Smooth muscle cell (in vitro differentiated cells): ENCODE results near the gene ROR1. TPM values are rescaled to one million over a fixed set of nuclear protein-coding genes. Genes with fewer than 3 reads are reported as not detected.

Experiments used
- DNase-seq: peaks from one replicate; lab custom pipeline; 2025; ENCODE audit not compliant: unreplicated experiment; lab: John Stamatoyannopoulos, UW
- H2AFZ ChIP-seq: fragments of 200-600 bp; sonication (generic); 2 replicates; pipeline ENCODE4 v1.6.0; 2016; ENCODE audit warnings: antibody characterized with exemption, low read depth, mild to moderate bottlenecking
- H3F3A ChIP-seq: fragments of 200-600 bp; sonication (generic); 2 replicates; pipeline ENCODE4 v1.6.0; 2017; ENCODE audit warnings: antibody characterized with exemption, low read depth
- H3K27ac ChIP-seq: fragments of 200-600 bp; sonication (generic); 2 replicates; pipeline ENCODE4 v1.5.1; 2016; ENCODE audit warnings: low read depth, mild to moderate bottlenecking
- H3K27me3 ChIP-seq: fragments of 200-600 bp; sonication (generic); 2 replicates; pipeline ENCODE4 v1.6.1; 2016; ENCODE audit warnings: low read depth, mild to moderate bottlenecking
- H3K36me3 ChIP-seq: fragments of 200-600 bp; sonication (generic); 2 replicates; pipeline ENCODE4 v1.5.1; 2016; ENCODE audit warnings: low read depth
- H3K4me1 ChIP-seq: fragments of 200-600 bp; sonication (generic); 2 replicates; pipeline ENCODE4 v1.5.1; 2016; ENCODE audit warnings: low read depth
- H3K4me2 ChIP-seq: fragments of 200-600 bp; sonication (generic); 2 replicates; pipeline ENCODE4 v1.6.0; 2016; ENCODE audit warnings: mild to moderate bottlenecking
- H3K4me3 ChIP-seq: fragments of 200-600 bp; sonication (generic); 2 replicates; pipeline ENCODE4 v1.5.1; 2016; ENCODE audit warnings: mild to moderate bottlenecking
- H3K79me2 ChIP-seq: fragments of 200-600 bp; sonication (generic); 2 replicates; pipeline ENCODE4 v1.6.0; 2016; ENCODE audit warnings: low read depth, mild to moderate bottlenecking
- H3K9ac ChIP-seq: fragments of 200-600 bp; sonication (generic); 2 replicates; pipeline ENCODE4 v1.6.0; 2016; ENCODE audit warnings: low read depth
- H3K9me3 ChIP-seq: fragments of 200-600 bp; sonication (generic); replicated peaks from 2 replicates; pipeline ENCODE4 v1.5.1; 2016; ENCODE audit warnings: low read depth
- H4K20me1 ChIP-seq: fragments of 200-600 bp; sonication (generic); 2 replicates; pipeline ENCODE4 v1.6.0; 2016; ENCODE audit warnings: low read depth
- WGBS: methylation state at CpG from one replicate; pipeline ENCODE4 v1.1.7; 2016; ENCODE audit warnings: low lambda C conversion rate; 5-methylcytosine and 5-hydroxymethylcytosine counted together
- polyA plus RNA-seq: library from polyadenylated mRNA; unstranded; fragments of >200 nt; fragmentation: Nextera tagmentation; extraction: Ambion mirVana; gene quantifications from 2 replicates; pipeline ENCODE4 v1.2.1, GENCODE V29; 2016
- total RNA-seq: library from RNA; depleted of rRNA; stranded (reverse); fragments of >200 nt; gene quantifications from 2 replicates; pipeline ENCODE4 v1.2.3, GENCODE V29; 2014
- TF ChIP-seq, protein P1 (sequence below): fragments of 200-600 bp; sonication (generic); IDR thresholded peaks from 2 replicates; pipeline ENCODE4 v1.5.1; 2017; ENCODE audit warnings: borderline replicate concordance, mild to moderate bottlenecking, antibody characterized with exemption; ENCODE audit not compliant: insufficient read depth, poor library complexity, severe bottlenecking

ROR1 gene
- total and polyA plus RNA-seq, 2 experiments from 2014 or later: 3.3 to 7.2 TPM

DNA sequence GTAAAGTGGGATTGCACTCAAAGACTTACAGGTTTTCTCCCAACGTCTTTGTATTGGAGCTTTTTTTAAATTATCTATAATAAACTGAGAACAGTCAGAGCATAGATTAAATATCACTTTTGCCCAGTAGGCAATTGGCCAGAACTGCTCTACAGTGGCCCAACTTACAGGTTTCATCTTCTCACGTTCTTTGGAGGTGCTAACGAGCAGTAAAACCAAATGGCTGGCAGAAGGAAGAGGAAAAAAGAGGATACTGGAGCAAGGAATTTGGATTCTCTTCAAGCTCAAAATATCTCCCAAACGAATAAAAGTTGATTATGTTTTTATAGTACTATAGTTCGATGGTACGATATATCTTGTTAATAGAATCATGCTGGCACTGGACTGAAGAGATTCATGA, 201.1 kb downstream of the ROR1 start:
- Histone ChIP-seq H3K27ac (no peak overlapping the region), H3K36me3 (no peaks in the 10 kb centered on the region), H3K27me3 (no peaks in the 10 kb centered on the region), H3K4me3 (no peak overlapping the region), H3F3A (no peaks in the 10 kb centered on the region), H3K4me1 (no peaks in the 10 kb centered on the region), H3K4me2 (no peak overlapping the region), H3K9ac (no peak overlapping the region), H2AFZ (no peak overlapping the region), H3K79me2 (no peaks in the 10 kb centered on the region), H4K20me1 (no peaks in the 10 kb centered on the region), H3K9me3 (no peaks in the 10 kb centered on the region)
- TF ChIP-seq, protein P1, sequence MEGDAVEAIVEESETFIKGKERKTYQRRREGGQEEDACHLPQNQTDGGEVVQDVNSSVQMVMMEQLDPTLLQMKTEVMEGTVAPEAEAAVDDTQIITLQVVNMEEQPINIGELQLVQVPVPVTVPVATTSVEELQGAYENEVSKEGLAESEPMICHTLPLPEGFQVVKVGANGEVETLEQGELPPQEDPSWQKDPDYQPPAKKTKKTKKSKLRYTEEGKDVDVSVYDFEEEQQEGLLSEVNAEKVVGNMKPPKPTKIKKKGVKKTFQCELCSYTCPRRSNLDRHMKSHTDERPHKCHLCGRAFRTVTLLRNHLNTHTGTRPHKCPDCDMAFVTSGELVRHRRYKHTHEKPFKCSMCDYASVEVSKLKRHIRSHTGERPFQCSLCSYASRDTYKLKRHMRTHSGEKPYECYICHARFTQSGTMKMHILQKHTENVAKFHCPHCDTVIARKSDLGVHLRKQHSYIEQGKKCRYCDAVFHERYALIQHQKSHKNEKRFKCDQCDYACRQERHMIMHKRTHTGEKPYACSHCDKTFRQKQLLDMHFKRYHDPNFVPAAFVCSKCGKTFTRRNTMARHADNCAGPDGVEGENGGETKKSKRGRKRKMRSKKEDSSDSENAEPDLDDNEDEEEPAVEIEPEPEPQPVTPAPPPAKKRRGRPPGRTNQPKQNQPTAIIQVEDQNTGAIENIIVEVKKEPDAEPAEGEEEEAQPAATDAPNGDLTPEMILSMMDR: no peak
- no peak for DNase-seq
- WGBS: 86% methylated on average over 6 of the region's 6 CpGs

DNA sequence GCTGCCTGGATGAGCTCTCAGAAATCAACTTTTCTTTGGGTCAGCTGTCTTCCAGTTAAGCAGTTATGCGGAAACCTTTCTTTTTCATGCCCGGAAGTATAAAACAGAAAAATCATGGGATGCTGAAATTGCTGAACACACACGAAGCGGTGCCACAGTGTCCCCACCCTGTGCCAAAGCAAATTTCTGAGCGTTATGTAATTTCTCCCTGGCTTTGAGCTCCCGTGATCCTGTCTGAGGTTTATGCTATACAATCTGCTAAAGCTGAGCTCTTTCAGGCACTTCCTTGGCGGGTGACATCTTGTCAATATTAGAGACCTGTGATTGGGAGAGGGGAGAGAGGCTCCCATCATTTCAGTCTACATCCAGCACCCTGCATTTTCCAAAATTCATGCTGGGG, 201.7 kb downstream of the ROR1 start:
- H3K9ac ChIP-seq: no peak overlapping the region
- H3K4me2 ChIP-seq: no peak overlapping the region
- WGBS: 94% methylated on average over 7 of the region's 7 CpGs
- H3K4me1 ChIP-seq: no peaks in the 10 kb centered on the region
- no peak overlapping the region for H3K27ac ChIP-seq
- H3F3A ChIP-seq: no peaks in the 10 kb centered on the region
- no peaks in the 10 kb centered on the region for H3K36me3 ChIP-seq
- DNase-seq: no peak
- H4K20me1 ChIP-seq: no peaks in the 10 kb centered on the region
- H3K9me3 ChIP-seq: no peaks in the 10 kb centered on the region
- H3K27me3 ChIP-seq: no peaks in the 10 kb centered on the region
- H3K4me3 ChIP-seq: no peak overlapping the region
- no peaks in the 10 kb centered on the region for H3K79me2 ChIP-seq
- TF ChIP-seq, protein P1: no peak
- H2AFZ ChIP-seq: no peak overlapping the region

DNA sequence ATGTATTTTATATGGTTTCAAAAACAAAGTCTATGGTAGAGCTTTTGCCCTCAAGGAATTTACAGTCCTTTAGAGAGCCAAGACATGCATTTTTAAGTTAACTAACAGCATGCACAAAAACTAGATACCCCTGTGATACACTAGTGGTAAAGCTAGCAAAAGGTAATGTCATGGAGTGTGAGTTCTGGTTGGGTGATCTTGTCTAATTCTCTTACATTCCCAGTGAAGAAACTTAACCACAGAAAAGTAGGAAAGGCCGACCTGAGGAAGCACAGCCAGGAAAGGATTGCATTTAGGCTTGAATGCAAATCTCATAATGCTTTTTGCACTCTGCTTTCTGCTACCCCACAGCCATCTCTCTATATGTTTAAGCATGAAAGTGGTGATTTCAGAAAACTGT, 202.2 kb downstream of the ROR1 start:
- H3K27me3 ChIP-seq: no peaks in the 10 kb centered on the region
- no peak overlapping the region for H3K4me3 ChIP-seq
- H3K27ac ChIP-seq: no peak overlapping the region
- no peaks in the 10 kb centered on the region for H3K79me2 ChIP-seq
- H2AFZ ChIP-seq: no peak overlapping the region
- no peaks in the 10 kb centered on the region for H3F3A ChIP-seq
- no peaks in the 10 kb centered on the region for H3K9me3 ChIP-seq
- TF ChIP-seq, protein P1: no peak
- WGBS: 83% methylated on average over 1 of the region's 1 CpG
- no peaks in the 10 kb centered on the region for H3K36me3 ChIP-seq
- no peaks in the 10 kb centered on the region for H3K4me1 ChIP-seq
- no peak for DNase-seq
- no peak overlapping the region for H3K4me2 ChIP-seq
- H3K9ac ChIP-seq: no peak overlapping the region
- H4K20me1 ChIP-seq: no peaks in the 10 kb centered on the region

DNA sequence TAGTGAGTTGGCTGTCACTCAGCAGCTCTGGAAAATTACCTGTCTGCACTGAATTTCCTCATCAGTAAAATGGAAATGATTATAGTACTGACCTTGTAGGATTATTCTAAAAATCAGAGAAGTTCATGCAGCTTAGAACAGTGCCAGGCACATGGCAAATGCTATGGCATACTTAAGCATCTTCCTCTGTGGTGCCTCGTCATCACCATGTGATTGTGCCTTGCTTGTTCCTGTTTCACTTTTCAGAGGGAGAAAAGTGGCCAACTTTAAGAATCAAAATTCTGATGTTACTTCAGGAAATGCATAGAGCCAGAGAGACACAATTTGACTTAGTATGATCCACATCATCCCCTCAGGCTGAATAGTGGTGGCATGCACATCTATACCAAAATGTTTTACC, 203.6 kb downstream of the ROR1 start:
- no peak overlapping the region for H3K4me2 ChIP-seq
- no peak overlapping the region for H3K4me3 ChIP-seq
- H4K20me1 ChIP-seq: no peaks in the 10 kb centered on the region
- H3K27me3 ChIP-seq: no peaks in the 10 kb centered on the region
- peaks cover 2% of the 10 kb centered on the region for H3F3A ChIP-seq
- H3K9ac ChIP-seq: no peak overlapping the region
- H3K79me2 ChIP-seq: no peaks in the 10 kb centered on the region
- H3K27ac ChIP-seq: no peak overlapping the region
- TF ChIP-seq, protein P1: no peak
- H2AFZ ChIP-seq: no peak overlapping the region
- H3K9me3 ChIP-seq: no peaks in the 10 kb centered on the region
- WGBS: 100% methylated on average over 1 of the region's 1 CpG
- no peak for DNase-seq
- H3K4me1 ChIP-seq: no peaks in the 10 kb centered on the region
- H3K36me3 ChIP-seq: no peaks in the 10 kb centered on the region
